HS-5 (cell line): ENCODE results near the gene C3orf22.
"Not testable (repeated sequence)": the region's sequence is repeated elsewhere in the genome, so short reads cannot be mapped to it uniquely, and the experiment has no call there.

Source experiments
- DNase-seq: peaks from one replicate; pipeline ENCODE4 v3.0.0-alpha.2; 2012; ENCODE audit warnings: low read depth

Gene C3orf22

GRCh38 chr3:126558336-126559071 is at the start of gene C3orf22:
C3orf22 (minus strand) TSS chr3:126558932; CDS start chr3:126553390, 5,542 bp downstream.
- no peak for DNase-seq

GRCh38 chr3:126607214-126607908 is 48.6 kb upstream of the C3orf22 start:
- DNase-seq: no peak

GRCh38 chr3:126606001-126606400 is 47.3 kb upstream of the C3orf22 start:
- no peak for DNase-seq

- no peak for DNase-seq
These were observed 46.0 kb upstream of the C3orf22 start for GRCh38 chr3:126604691-126605090.

GRCh38 chr3:126599101-126599500 is 40.4 kb upstream of the C3orf22 start:
- no peak for DNase-seq

GRCh38 chr3:126595479-126595878 is 36.7 kb upstream of the C3orf22 start:
- not testable (repeated sequence) for DNase-seq

GRCh38 chr3:126591515-126591914 is 32.8 kb upstream of the C3orf22 start:
- not testable (repeated sequence) for DNase-seq

- no peak for DNase-seq
These were observed 23.6 kb upstream of the C3orf22 start for GRCh38 chr3:126582311-126582710.

- DNase-seq: no peak
These were observed 22.8 kb upstream of the C3orf22 start for GRCh38 chr3:126581569-126581968.

GRCh38 chr3:126580746-126581145 is 22.0 kb upstream of the C3orf22 start:
- no peak for DNase-seq

GRCh38 chr3:126578702-126579101 is 20.0 kb upstream of the C3orf22 start:
- no peak for DNase-seq

GRCh38 chr3:126577261-126577660 is 18.5 kb upstream of the C3orf22 start:
- DNase-seq: no peak

GRCh38 chr3:126573492-126574117 is 14.9 kb upstream of the C3orf22 start:
- no peak for DNase-seq

GRCh38 chr3:126571078-126571477 is 12.3 kb upstream of the C3orf22 start:
- no peak for DNase-seq

GRCh38 chr3:126570103-126570541 is 11.4 kb upstream of the C3orf22 start:
- DNase-seq: no peak

- no peak for DNase-seq
These were observed 10.8 kb upstream of the C3orf22 start for GRCh38 chr3:126569390-126569975.

GRCh38 chr3:126568776-126569342 is 10.1 kb upstream of the C3orf22 start:
- no peak for DNase-seq

- no peak for DNase-seq
These were observed 9.1 kb upstream of the C3orf22 start for GRCh38 chr3:126567696-126568438.

- DNase-seq: no peak
These were observed 4.1 kb upstream of the C3orf22 start for GRCh38 chr3:126562737-126563276.

GRCh38 chr3:126557761-126558160 is 971 bp downstream of the C3orf22 start:
- no peak for DNase-seq

- DNase-seq: no peak
These were observed 1.4 kb downstream of the C3orf22 start for GRCh38 chr3:126557415-126557745.
